K562 (cell line): ENCODE measurements around the gene MYO9A. TPM values are rescaled to one million over a fixed set of nuclear protein-coding genes. Genes with fewer than 3 reads are reported as not detected.

Experiments used
- CEBPB ChIP-seq: fragments of 450-650 bp; IDR thresholded peaks from 2 replicates; pipeline ENCODE4 v1.6.1; 2016; ENCODE audit warnings: missing genetic modification characterization, missing compliant biosample characterization
- ERF ChIP-seq: fragments of 450-650 bp; formaldehyde crosslinking; IDR thresholded peaks from 2 replicates; pipeline ENCODE4 v1.4.0; 2020; ENCODE audit warnings: mild to moderate bottlenecking, mixed read lengths
- HDAC3 ChIP-seq: fragments of 450-650 bp; IDR thresholded peaks from 2 replicates; pipeline ENCODE4 v1.6.1; 2018; ENCODE audit warnings: borderline replicate concordance, mild to moderate bottlenecking, moderate library complexity; ENCODE audit not compliant: partially characterized antibody
- HLTF ChIP-seq: fragments of 450-650 bp; IDR thresholded peaks from 2 replicates; pipeline ENCODE4 v1.6.1; 2016
- SAP30 ChIP-seq: fragments of 200-600 bp; sonication (generic); IDR thresholded peaks from 2 replicates; pipeline ENCODE4 v1.6.1; 2012; ENCODE audit warnings: borderline replicate concordance, low read depth, mild to moderate bottlenecking, moderate library complexity, low read length, control low read depth, inconsistent platforms; ENCODE audit not compliant: insufficient read depth, poor library complexity, severe bottlenecking
- SMAD3 ChIP-seq: fragments of 450-650 bp; formaldehyde crosslinking; conservative IDR thresholded peaks from 2 replicates; pipeline ENCODE4 v1.4.0; 2020; ENCODE audit warnings: mild to moderate bottlenecking
- ZNF124 ChIP-seq: sonication (generic); formaldehyde crosslinking; IDR thresholded peaks from 2 replicates; pipeline ENCODE4 v1.8.1; 2022; ENCODE audit warnings: missing genetic modification reagents
- polyA plus RNA-seq, 8 experiments: library from polyadenylated mRNA; depleted of rRNA in 4 of 8; stranded (reverse) in 5 of 8; unstranded in 3 of 8; fragments of >200 nt; fragmentation: Nextera tagmentation in 2 of 8; fragmentation: Illumina TruSeq in 1 of 8; extraction: Ambion mirVana in 2 of 8; extraction: Trizol in 1 of 8; gene quantifications; 2 replicates each; pipeline versions ENCODE4 v1.2.1 to v1.2.3, GENCODE V29; 2011 to 2014; ENCODE audit warnings: inconsistent platforms in 1 of 8, missing spikeins in 1 of 8
- total RNA-seq, 7 experiments: library from RNA; depleted of rRNA in 6 of 7; stranded (reverse); fragments of >200 nt in 6 of 7; fragmentation: Illumina TruSeq in 2 of 7; extraction: Trizol in 2 of 7; gene quantifications; 2 replicates each; pipeline versions ENCODE4 v1.2.1 to v1.2.3, GENCODE V29; 2011 to 2021; ENCODE audit warnings: low replicate concordance in 1 of 7
- TF ChIP-seq, protein P1 (sequence below), 2 experiments: fragments of 450-650 bp in 1 of 2; sonication (generic) in 1 of 2; formaldehyde crosslinking in 1 of 2; IDR thresholded peaks; 2 replicates each; pipeline versions ENCODE4 v1.7.1 to v1.9.0; 2016 to 2022; ENCODE audit warnings: inconsistent platforms in 1 of 2, mild to moderate bottlenecking in 1 of 2, missing genetic modification reagents in 1 of 2
- TF ChIP-seq, protein P2 (sequence below), 3 experiments: fragments of 200-800 bp in 1 of 3; sonication (Bioruptor generic) in 1 of 3; sonication (generic) in 1 of 3; formaldehyde crosslinking in 1 of 3; IDR thresholded peaks; 2 replicates each; pipeline versions ENCODE4 v1.6.1 to v1.8.0; 2016 to 2022; ENCODE audit warnings: mild to moderate bottlenecking in 2 of 3, missing compliant biosample characterization in 2 of 3, missing genetic modification characterization in 2 of 3, missing genetic modification reagents in 1 of 3
- TF ChIP-seq, protein P3 (sequence below): fragments of 250-450 bp; sonication (Bioruptor Pico); IDR thresholded peaks from 2 replicates; pipeline ENCODE4 v1.4.0; 2020
- TF ChIP-seq, protein P4 (sequence below): fragments of 250-450 bp; sonication (Bioruptor Pico); IDR thresholded peaks from 2 replicates; pipeline ENCODE4 v1.8.0; 2022; ENCODE audit warnings: inconsistent platforms, mild to moderate bottlenecking, moderate library complexity, borderline replicate concordance
- TF ChIP-seq, protein P5 (sequence below): sonication (generic); formaldehyde crosslinking; IDR thresholded peaks from 2 replicates; pipeline ENCODE4 v1.8.0; 2023; ENCODE audit warnings: mild to moderate bottlenecking, missing genetic modification reagents

The MYO9A gene
- total and polyA plus RNA-seq, 9 of the 15 experiments (the other 6 are each of a cell fraction or from before 2014, with no cell fraction given), result 1.9 to 15.4 (median 5.8) TPM

DNA sequence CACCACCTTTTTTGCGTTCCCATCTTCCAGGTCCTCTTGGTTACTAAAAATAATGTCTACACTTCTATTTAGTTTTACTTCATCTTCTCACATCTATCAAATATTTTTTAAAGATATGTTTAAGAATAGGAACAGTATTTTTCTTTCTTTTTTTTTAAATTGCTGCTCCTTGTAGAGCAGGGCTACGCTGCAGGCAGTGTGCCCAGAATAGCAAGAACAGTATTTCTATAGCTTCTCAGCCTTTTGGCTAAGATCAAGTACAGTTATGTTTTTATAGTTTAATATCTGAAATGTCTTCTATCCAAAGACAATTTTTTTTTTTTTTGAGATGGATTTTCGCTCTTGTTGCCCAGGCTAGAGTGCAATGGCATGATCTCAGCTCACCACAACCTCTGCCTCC is 73.0 kb downstream of the MYO9A start (continued):
- TF ChIP-seq, protein P1, sequence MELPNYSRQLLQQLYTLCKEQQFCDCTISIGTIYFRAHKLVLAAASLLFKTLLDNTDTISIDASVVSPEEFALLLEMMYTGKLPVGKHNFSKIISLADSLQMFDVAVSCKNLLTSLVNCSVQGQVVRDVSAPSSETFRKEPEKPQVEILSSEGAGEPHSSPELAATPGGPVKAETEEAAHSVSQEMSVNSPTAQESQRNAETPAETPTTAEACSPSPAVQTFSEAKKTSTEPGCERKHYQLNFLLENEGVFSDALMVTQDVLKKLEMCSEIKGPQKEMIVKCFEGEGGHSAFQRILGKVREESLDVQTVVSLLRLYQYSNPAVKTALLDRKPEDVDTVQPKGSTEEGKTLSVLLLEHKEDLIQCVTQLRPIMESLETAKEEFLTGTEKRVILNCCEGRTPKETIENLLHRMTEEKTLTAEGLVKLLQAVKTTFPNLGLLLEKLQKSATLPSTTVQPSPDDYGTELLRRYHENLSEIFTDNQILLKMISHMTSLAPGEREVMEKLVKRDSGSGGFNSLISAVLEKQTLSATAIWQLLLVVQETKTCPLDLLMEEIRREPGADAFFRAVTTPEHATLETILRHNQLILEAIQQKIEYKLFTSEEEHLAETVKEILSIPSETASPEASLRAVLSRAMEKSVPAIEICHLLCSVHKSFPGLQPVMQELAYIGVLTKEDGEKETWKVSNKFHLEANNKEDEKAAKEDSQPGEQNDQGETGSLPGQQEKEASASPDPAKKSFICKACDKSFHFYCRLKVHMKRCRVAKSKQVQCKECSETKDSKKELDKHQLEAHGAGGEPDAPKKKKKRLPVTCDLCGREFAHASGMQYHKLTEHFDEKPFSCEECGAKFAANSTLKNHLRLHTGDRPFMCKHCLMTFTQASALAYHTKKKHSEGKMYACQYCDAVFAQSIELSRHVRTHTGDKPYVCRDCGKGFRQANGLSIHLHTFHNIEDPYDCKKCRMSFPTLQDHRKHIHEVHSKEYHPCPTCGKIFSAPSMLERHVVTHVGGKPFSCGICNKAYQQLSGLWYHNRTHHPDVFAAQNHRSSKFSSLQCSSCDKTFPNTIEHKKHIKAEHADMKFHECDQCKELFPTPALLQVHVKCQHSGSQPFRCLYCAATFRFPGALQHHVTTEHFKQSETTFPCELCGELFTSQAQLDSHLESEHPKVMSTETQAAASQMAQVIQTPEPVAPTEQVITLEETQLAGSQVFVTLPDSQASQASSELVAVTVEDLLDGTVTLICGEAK (IDR thresholded peaks at IDR 0.05), result no peak
- TF ChIP-seq, protein P1 (CRISPR knock-in tag; IDR thresholded peaks at IDR 0.05), result no peak
- TF ChIP-seq, protein P2, sequence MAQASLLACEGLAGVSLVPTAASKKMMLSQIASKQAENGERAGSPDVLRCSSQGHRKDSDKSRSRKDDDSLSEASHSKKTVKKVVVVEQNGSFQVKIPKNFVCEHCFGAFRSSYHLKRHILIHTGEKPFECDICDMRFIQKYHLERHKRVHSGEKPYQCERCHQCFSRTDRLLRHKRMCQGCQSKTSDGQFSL (CRISPR knock-in tag; IDR thresholded peaks at IDR 0.05), result no peak
- TF ChIP-seq, protein P2 (tag; IDR thresholded peaks at IDR 0.05), result no peak
- TF ChIP-seq SMAD3, result no peak
- TF ChIP-seq HDAC3, result no peak
- no peak for TF ChIP-seq HLTF
- TF ChIP-seq SAP30, result no peak
- TF ChIP-seq, protein P3, sequence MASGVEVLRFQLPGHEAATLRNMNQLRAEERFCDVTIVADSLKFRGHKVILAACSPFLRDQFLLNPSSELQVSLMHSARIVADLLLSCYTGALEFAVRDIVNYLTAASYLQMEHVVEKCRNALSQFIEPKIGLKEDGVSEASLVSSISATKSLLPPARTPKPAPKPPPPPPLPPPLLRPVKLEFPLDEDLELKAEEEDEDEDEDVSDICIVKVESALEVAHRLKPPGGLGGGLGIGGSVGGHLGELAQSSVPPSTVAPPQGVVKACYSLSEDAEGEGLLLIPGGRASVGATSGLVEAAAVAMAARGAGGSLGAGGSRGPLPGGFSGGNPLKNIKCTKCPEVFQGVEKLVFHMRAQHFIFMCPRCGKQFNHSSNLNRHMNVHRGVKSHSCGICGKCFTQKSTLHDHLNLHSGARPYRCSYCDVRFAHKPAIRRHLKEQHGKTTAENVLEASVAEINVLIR, result no peak
- TF ChIP-seq ERF (CRISPR knock-in tag), result no peak
- TF ChIP-seq, protein P4, sequence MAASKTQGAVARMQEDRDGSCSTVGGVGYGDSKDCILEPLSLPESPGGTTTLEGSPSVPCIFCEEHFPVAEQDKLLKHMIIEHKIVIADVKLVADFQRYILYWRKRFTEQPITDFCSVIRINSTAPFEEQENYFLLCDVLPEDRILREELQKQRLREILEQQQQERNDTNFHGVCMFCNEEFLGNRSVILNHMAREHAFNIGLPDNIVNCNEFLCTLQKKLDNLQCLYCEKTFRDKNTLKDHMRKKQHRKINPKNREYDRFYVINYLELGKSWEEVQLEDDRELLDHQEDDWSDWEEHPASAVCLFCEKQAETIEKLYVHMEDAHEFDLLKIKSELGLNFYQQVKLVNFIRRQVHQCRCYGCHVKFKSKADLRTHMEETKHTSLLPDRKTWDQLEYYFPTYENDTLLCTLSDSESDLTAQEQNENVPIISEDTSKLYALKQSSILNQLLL (CRISPR knock-in tag), result no peak
- TF ChIP-seq CEBPB (tag), result no peak
- TF ChIP-seq ZNF124, result no peak
- TF ChIP-seq, protein P5, sequence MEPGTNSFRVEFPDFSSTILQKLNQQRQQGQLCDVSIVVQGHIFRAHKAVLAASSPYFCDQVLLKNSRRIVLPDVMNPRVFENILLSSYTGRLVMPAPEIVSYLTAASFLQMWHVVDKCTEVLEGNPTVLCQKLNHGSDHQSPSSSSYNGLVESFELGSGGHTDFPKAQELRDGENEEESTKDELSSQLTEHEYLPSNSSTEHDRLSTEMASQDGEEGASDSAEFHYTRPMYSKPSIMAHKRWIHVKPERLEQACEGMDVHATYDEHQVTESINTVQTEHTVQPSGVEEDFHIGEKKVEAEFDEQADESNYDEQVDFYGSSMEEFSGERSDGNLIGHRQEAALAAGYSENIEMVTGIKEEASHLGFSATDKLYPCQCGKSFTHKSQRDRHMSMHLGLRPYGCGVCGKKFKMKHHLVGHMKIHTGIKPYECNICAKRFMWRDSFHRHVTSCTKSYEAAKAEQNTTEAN, result no peak
